Stimulated activated CD8-positive, alpha-beta memory T cell treated with anti-CD3 and anti-CD28 coated beads, Interleukin-4, amount 100 ng/mL, for 1 hour (primary cell): ENCODE data around the gene NEIL1.
"Not testable (repeated sequence)": the region's sequence is repeated elsewhere in the genome, so short reads cannot be mapped to it uniquely, and the experiment has no call there.

Experiments
- DNase-seq, 2 donors: peaks; one replicate each; pipeline ENCODE4 v3.0.0-alpha.2; 2020; ENCODE audit warnings: low read depth in 2 of 2, low spot score in 1 of 2

NEIL1 gene

GRCh38 chr15:75346796-75347221 lies at the start of gene NEIL1:
Gene NEIL1, plus strand, starts transcription at chr15:75347039. Its CDS starts 1,867 bp downstream, at chr15:75348906.
- no peak for DNase-seq

GRCh38 chr15:75298541-75299310 lies 48.1 kb upstream of the NEIL1 start:
- not testable (repeated sequence) for DNase-seq

- DNase-seq: peak in 1 of 2 donors; percentile 34
Observed at GRCh38 chr15:75299311-75299688, 47.5 kb upstream of the NEIL1 start.

- not testable (repeated sequence) for DNase-seq
Observed at GRCh38 chr15:75300026-75300425, 46.8 kb upstream of the NEIL1 start.

GRCh38 chr15:75302318-75302717 lies 44.5 kb upstream of the NEIL1 start:
- no peak for DNase-seq

- DNase-seq: not testable (repeated sequence)
Observed at GRCh38 chr15:75302753-75303152, 44.1 kb upstream of the NEIL1 start.

GRCh38 chr15:75306188-75306587 lies 40.7 kb upstream of the NEIL1 start:
- DNase-seq: no peak

- no peak for DNase-seq
Observed at GRCh38 chr15:75307778-75308390, 39.0 kb upstream of the NEIL1 start.

- DNase-seq: no peak
Observed at GRCh38 chr15:75309711-75310110, 37.1 kb upstream of the NEIL1 start.

- not testable (repeated sequence) for DNase-seq
Observed at GRCh38 chr15:75312548-75312947, 34.3 kb upstream of the NEIL1 start.

GRCh38 chr15:75313116-75313845 lies 33.6 kb upstream of the NEIL1 start:
- no peak for DNase-seq

GRCh38 chr15:75314552-75315290 lies 32.1 kb upstream of the NEIL1 start:
- DNase-seq: no peak

GRCh38 chr15:75319231-75319897 lies 27.5 kb upstream of the NEIL1 start:
- not testable (repeated sequence) for DNase-seq

GRCh38 chr15:75321711-75322110 lies 25.1 kb upstream of the NEIL1 start:
- DNase-seq: no peak

GRCh38 chr15:75325922-75326321 lies 20.9 kb upstream of the NEIL1 start:
- DNase-seq: no peak

- DNase-seq: no peak
Observed at GRCh38 chr15:75327005-75327404, 19.8 kb upstream of the NEIL1 start.

- no peak for DNase-seq
Observed at GRCh38 chr15:75327491-75327890, 19.3 kb upstream of the NEIL1 start.

GRCh38 chr15:75328493-75329314 lies 18.1 kb upstream of the NEIL1 start:
- DNase-seq: no peak

- DNase-seq: no peak
Observed at GRCh38 chr15:75329571-75329970, 17.3 kb upstream of the NEIL1 start.

- DNase-seq: not testable (repeated sequence)
Observed at GRCh38 chr15:75332093-75332492, 14.7 kb upstream of the NEIL1 start.
